HEK293 (cell line): Measurements from ENCODE around the gene LGALS7.

Experiments
- SP7 ChIP-seq: fragments of 450-650 bp; formaldehyde crosslinking; IDR thresholded peaks from 2 replicates; pipeline ENCODE4 v1.5.1; 2016; ENCODE audit warnings: missing biosample characterization, missing genetic modification characterization
- ZBTB11 ChIP-seq: fragments of 450-650 bp; formaldehyde crosslinking; conservative IDR thresholded peaks from 2 replicates; pipeline ENCODE4 v1.5.1; 2016; ENCODE audit warnings: low read depth, missing biosample characterization, missing genetic modification characterization
- ZNF121 ChIP-seq: fragments of 450-650 bp; formaldehyde crosslinking; IDR thresholded peaks from 2 replicates; pipeline ENCODE4 v1.5.1; 2016; ENCODE audit warnings: missing biosample characterization, missing genetic modification characterization
- ZNF24 ChIP-seq: fragments of 450-650 bp; formaldehyde crosslinking; IDR thresholded peaks from 2 replicates; pipeline ENCODE4 v1.5.1; 2016; ENCODE audit warnings: missing biosample characterization, missing genetic modification characterization
- ZNF324 ChIP-seq: fragments of 450-650 bp; formaldehyde crosslinking; IDR thresholded peaks from 2 replicates; pipeline ENCODE4 v1.5.1; 2016; ENCODE audit warnings: missing biosample characterization, missing genetic modification characterization
- ZNF416 ChIP-seq: fragments of 450-650 bp; formaldehyde crosslinking; IDR thresholded peaks from 2 replicates; pipeline ENCODE4 v1.5.1; 2016; ENCODE audit warnings: missing biosample characterization, missing genetic modification characterization
- ZNF571 ChIP-seq: fragments of 450-650 bp; formaldehyde crosslinking; IDR thresholded peaks from 2 replicates; pipeline ENCODE4 v1.5.0; 2017; ENCODE audit warnings: missing biosample characterization, missing genetic modification characterization
- ZNF596 ChIP-seq: fragments of 450-650 bp; IDR thresholded peaks from 2 replicates; pipeline ENCODE4 v1.5.0; 2018; ENCODE audit warnings: missing biosample characterization, mild to moderate bottlenecking, missing genetic modification characterization, moderate library complexity
- ZNF768 ChIP-seq: fragments of 450-650 bp; formaldehyde crosslinking; IDR thresholded peaks from 2 replicates; pipeline ENCODE4 v1.5.1; 2018; ENCODE audit warnings: missing biosample characterization, mild to moderate bottlenecking, missing genetic modification characterization
- TF ChIP-seq, protein P1 (sequence below): fragments of 450-650 bp; formaldehyde crosslinking; IDR thresholded peaks from 2 replicates; pipeline ENCODE4 v1.5.1; 2016; ENCODE audit warnings: missing biosample characterization, missing genetic modification characterization

DNA sequence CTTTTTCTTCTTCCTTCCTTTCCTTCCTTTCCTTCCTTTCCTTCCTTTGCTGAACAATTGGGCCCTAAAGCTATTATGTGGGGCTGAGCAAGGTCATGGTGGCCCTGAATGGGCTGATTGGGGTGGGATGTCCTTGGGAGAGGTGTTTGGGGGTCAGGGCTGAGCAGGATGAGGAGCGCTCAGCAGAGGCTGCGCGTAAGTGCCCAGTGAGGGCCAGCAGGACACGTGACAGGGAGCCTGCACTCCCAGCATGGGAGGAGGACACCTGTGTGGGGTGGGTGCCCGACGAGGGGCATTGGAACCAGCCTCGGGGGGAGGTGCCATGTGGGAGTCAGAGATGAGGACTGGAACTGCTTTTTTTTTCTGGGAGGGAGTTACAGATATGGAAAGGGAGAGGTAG, 5.4 kb upstream of the LGALS7 start:
- TF ChIP-seq, protein P1, sequence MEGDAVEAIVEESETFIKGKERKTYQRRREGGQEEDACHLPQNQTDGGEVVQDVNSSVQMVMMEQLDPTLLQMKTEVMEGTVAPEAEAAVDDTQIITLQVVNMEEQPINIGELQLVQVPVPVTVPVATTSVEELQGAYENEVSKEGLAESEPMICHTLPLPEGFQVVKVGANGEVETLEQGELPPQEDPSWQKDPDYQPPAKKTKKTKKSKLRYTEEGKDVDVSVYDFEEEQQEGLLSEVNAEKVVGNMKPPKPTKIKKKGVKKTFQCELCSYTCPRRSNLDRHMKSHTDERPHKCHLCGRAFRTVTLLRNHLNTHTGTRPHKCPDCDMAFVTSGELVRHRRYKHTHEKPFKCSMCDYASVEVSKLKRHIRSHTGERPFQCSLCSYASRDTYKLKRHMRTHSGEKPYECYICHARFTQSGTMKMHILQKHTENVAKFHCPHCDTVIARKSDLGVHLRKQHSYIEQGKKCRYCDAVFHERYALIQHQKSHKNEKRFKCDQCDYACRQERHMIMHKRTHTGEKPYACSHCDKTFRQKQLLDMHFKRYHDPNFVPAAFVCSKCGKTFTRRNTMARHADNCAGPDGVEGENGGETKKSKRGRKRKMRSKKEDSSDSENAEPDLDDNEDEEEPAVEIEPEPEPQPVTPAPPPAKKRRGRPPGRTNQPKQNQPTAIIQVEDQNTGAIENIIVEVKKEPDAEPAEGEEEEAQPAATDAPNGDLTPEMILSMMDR (tag by site-specific recombination): no peak
- TF ChIP-seq ZBTB11 (tag by site-specific recombination): no peak
- no peak for TF ChIP-seq ZNF416 (tag by site-specific recombination)
- no peak for TF ChIP-seq ZNF24 (tag by site-specific recombination)
- no peak for TF ChIP-seq ZNF768 (tag by site-specific recombination)
- TF ChIP-seq ZNF596 (tag by site-specific recombination): no peak
- TF ChIP-seq SP7: no peak
- no peak for TF ChIP-seq ZNF571 (tag by site-specific recombination)
- no peak for TF ChIP-seq ZNF121 (tag by site-specific recombination)
- TF ChIP-seq ZNF324 (tag by site-specific recombination): no peak
